ENCODE measurements around the gene RAMP3. TPM values are rescaled to one million over a fixed set of nuclear protein-coding genes. Genes with fewer than 3 reads are reported as not detected.
"Not testable (repeated sequence)": the region's sequence is repeated elsewhere in the genome, so short reads cannot be mapped to it uniquely, and the experiment has no call there.

Gene RAMP3
- total and polyA plus RNA-seq, 9 donors = 2.5 to 7.2 (median 3.8) TPM

- Histone ChIP-seq H3K36me3 (ENCODE audit: control insufficient read depth, insufficient read depth, low read length) (no peaks in the 10 kb centered on the region), H3K4me1 (ENCODE audit: control insufficient read depth, insufficient read depth, low read length) (no peaks in the 10 kb centered on the region), H3K27ac (ENCODE audit: low read length) (no peak overlapping the region), H3K9me3 (replicated peaks; ENCODE audit: control insufficient read depth, low read depth, low read length) (peaks cover 7% of the 10 kb centered on the region), H3K27me3 (ENCODE audit: control insufficient read depth, insufficient read depth, low read length) (peaks cover 10% of the 10 kb centered on the region), H3K4me3 (ENCODE audit: low read length) (no peak overlapping the region)
- no peak for DNase-seq
- 77% methylated on average over 3 of the region's 4 CpGs for WGBS (ENCODE audit: insufficient coverage)
Measured at GRCh38 chr7:45163692-45164052, 6.1 kb downstream of the RAMP3 start.

GRCh38 chr7:45164271-45164670 lies 6.7 kb downstream of the RAMP3 start:
- not testable (repeated sequence) for H3K27ac ChIP-seq (ENCODE audit: low read length); H3K36me3 ChIP-seq (ENCODE audit: control insufficient read depth, insufficient read depth, low read length); H3K4me1 ChIP-seq (ENCODE audit: control insufficient read depth, insufficient read depth, low read length); DNase-seq; H3K9me3 ChIP-seq (replicated peaks; ENCODE audit: control insufficient read depth, low read depth, low read length); H3K4me3 ChIP-seq (ENCODE audit: low read length); H3K27me3 ChIP-seq (ENCODE audit: control insufficient read depth, insufficient read depth, low read length)
- WGBS (ENCODE audit: insufficient coverage) = no CpG with 5 or more reads among the region's 3 CpGs

DNA sequence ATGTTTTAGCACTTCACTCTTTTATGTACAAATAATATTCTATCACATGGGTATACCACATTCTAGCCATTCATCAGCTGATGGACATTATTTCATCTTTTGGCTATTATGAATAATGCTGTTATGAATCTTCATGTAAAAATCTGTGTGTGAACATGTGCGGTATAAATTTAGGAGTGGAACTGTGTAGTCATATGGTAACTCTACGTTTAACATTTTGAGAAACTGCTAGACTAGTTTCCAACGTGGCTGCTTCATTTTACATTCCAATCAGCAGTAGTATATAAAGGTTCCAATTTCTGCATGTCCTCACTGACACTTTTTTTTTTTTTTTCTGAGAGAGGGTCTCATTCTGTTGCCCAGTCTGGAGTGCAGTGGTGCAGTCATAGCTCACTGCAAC lies 8.3 kb downstream of the RAMP3 start:
- no peaks in the 10 kb centered on the region for H3K4me1 ChIP-seq (ENCODE audit: control insufficient read depth, insufficient read depth, low read length)
- no peaks in the 10 kb centered on the region for H3K27me3 ChIP-seq (ENCODE audit: control insufficient read depth, insufficient read depth, low read length)
- DNase-seq = no peak
- H3K27ac ChIP-seq (ENCODE audit: low read length) = no peak overlapping the region
- no peaks in the 10 kb centered on the region for H3K36me3 ChIP-seq (ENCODE audit: control insufficient read depth, insufficient read depth, low read length)
- WGBS (ENCODE audit: insufficient coverage) = no CpG with 5 or more reads among the region's 3 CpGs
- no peak overlapping the region for H3K4me3 ChIP-seq (ENCODE audit: low read length)
- H3K9me3 ChIP-seq (replicated peaks; ENCODE audit: control insufficient read depth, low read depth, low read length) = peaks cover 7% of the 10 kb centered on the region

DNA sequence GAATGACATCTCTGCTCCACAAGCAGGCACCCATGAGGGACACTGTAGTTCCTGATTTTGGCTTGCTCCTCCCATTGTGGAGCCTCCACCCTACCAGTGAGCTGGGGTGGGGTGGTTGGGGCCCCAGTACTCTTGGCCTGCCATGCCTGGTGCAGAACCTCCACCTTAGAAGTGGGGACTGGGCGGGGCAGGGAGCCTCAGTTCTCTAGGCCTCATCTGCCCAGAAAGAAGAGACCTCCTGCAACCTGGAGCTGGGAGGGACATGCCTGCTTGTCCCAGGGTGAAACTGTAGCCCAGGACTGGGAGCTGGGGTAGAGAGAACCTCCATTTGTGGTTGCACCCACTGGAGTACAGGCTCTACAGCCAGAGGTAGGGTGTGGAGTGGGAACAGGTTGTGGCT lies 14.4 kb downstream of the RAMP3 start:
- 100% methylated on average over 1 of the region's 1 CpG for whole genome bisulfite sequencing (ENCODE audit: insufficient coverage)
- Histone ChIP-seq H3K36me3 (ENCODE audit: control insufficient read depth, insufficient read depth, low read length) (no peaks in the 10 kb centered on the region), H3K9me3 (replicated peaks; ENCODE audit: control insufficient read depth, low read depth, low read length) (no peaks in the 10 kb centered on the region), H3K4me1 (ENCODE audit: control insufficient read depth, insufficient read depth, low read length) (no peaks in the 10 kb centered on the region), H3K27me3 (ENCODE audit: control insufficient read depth, insufficient read depth, low read length) (no peaks in the 10 kb centered on the region), H3K4me3 (ENCODE audit: low read length) (no peak overlapping the region), H3K27ac (ENCODE audit: low read length) (no peak overlapping the region)
- DNase-seq = no peak

DNA sequence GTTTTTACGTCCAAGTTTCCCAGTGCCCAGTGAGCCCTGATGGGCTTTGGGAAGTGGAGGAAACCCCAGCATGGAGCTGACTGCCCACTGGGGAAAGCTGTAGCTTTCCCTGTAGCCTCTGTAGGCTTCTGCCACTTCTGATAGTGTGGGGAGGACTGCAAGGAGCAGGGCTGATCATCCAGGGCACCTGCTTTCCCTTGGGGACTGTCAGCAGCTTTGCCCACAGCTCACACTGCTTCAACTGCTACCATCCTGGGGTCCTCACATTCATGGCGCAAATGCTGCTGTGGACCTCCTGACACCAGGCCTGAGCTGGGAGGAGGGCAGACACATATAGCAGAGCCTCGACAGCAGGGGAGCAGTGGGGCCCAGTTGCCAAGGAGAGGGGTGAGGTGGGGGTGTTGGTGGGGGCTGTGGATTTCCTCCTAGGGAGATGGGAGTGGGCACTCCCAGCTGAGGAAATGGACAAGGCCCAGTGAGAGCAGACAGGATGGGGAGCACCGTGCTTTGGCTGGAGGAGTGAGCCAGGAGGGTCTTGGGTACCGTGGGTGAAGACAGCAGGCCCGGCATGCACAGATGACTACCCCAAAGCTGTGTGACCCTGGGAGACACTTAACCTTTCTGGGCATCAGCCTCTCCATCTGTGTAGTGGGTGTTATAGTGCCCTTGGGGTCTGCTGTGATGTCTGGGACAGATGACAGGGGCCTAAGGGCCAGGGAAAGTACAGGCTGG lies 16.2 kb downstream of the RAMP3 start:
- 65% methylated on average over 3 of the region's 6 CpGs for WGBS (ENCODE audit: insufficient coverage)
- Histone ChIP-seq H3K4me1 (ENCODE audit: control insufficient read depth, insufficient read depth, low read length) (no peaks in the 10 kb centered on the region), H3K36me3 (ENCODE audit: control insufficient read depth, insufficient read depth, low read length) (no peaks in the 10 kb centered on the region), H3K4me3 (ENCODE audit: low read length) (no peak overlapping the region), H3K27me3 (ENCODE audit: control insufficient read depth, insufficient read depth, low read length) (no peaks in the 10 kb centered on the region), H3K9me3 (replicated peaks; ENCODE audit: control insufficient read depth, low read depth, low read length) (no peaks in the 10 kb centered on the region), H3K27ac (ENCODE audit: low read length) (no peak overlapping the region)
- DNase-seq = no peak

DNA sequence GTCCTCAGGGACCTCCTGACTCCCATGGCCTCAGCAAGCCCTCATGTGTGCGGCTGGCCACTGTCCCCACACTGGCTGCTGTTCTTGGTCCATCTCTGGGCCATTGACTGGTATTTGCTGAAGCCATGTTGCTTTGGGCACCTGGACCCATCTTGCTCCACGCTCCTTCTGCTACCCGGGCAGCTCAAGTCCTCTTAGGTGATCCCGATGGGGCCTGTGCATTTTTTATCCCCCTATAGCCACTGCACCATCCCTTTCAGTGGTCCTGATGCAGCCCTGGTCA lies 16.7 kb downstream of the RAMP3 start:
- WGBS (ENCODE audit: insufficient coverage) = 75% methylated on average over 4 of the region's 4 CpGs
- no peaks in the 10 kb centered on the region for H3K4me1 ChIP-seq (ENCODE audit: control insufficient read depth, insufficient read depth, low read length)
- no peak overlapping the region for H3K27ac ChIP-seq (ENCODE audit: low read length)
- no peak overlapping the region for H3K4me3 ChIP-seq (ENCODE audit: low read length)
- no peaks in the 10 kb centered on the region for H3K27me3 ChIP-seq (ENCODE audit: control insufficient read depth, insufficient read depth, low read length)
- H3K36me3 ChIP-seq (ENCODE audit: control insufficient read depth, insufficient read depth, low read length) = no peaks in the 10 kb centered on the region
- no peak for DNase-seq
- H3K9me3 ChIP-seq (replicated peaks; ENCODE audit: control insufficient read depth, low read depth, low read length) = no peaks in the 10 kb centered on the region

- H3K27me3 ChIP-seq (ENCODE audit: control insufficient read depth, insufficient read depth, low read length) = no peaks in the 10 kb centered on the region
- 35% methylated on average over 4 of the region's 4 CpGs for WGBS (ENCODE audit: insufficient coverage)
- H3K27ac ChIP-seq (ENCODE audit: low read length) = no peak overlapping the region
- no peaks in the 10 kb centered on the region for H3K4me1 ChIP-seq (ENCODE audit: control insufficient read depth, insufficient read depth, low read length)
- H3K36me3 ChIP-seq (ENCODE audit: control insufficient read depth, insufficient read depth, low read length) = no peaks in the 10 kb centered on the region
- no peak for DNase-seq
- no peak overlapping the region for H3K4me3 ChIP-seq (ENCODE audit: low read length)
- no peaks in the 10 kb centered on the region for H3K9me3 ChIP-seq (replicated peaks; ENCODE audit: control insufficient read depth, low read depth, low read length)
Measured at GRCh38 chr7:45174966-45175765, 17.6 kb downstream of the RAMP3 start.

GRCh38 chr7:45176091-45176490 lies 18.5 kb downstream of the RAMP3 start:
- no peak for DNase-seq
- no peaks in the 10 kb centered on the region for H3K9me3 ChIP-seq (replicated peaks; ENCODE audit: control insufficient read depth, low read depth, low read length)
- 100% methylated on average over 1 of the region's 5 CpGs for WGBS (ENCODE audit: insufficient coverage)

DNA sequence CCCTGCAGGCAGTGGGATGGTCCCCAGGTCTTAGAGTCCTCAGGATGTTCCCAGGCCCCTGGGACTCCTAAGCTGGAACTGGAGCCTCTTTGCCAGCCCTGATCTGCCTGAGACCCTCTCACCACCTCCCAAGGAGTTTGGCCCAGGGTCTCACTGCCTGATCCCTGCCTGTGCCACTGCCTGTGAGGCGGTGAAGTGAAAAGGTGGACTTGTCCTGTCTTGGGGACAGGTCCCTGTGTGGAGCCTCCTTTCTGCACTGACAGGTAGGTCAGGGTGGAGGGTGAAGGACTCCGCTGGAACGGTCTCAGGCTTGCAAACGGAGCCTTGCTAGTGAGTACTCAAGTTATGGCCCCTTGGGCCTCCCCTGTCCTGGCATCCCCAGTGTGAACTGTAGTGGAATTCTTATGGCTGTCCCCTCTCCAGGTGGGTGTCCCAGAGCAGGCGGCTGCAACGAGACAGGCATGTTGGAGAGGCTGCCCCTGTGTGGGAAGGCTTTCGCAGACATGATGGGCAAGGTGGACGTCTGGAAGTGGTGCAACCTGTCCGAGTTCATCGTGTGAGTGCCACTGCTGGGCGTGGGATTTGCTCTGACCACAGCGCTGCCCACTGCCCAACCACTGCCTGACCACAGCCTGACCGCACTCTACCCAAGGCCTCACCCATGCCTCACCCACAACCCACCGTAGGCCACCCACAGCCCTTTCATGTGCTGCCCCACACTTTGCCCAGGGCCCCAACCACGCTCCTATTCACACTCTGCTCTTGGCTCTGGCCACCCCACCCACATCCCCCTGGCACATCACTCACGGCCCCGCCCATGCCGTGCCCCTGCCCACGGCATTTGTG lies 19.5 kb downstream of the RAMP3 start:
- H3K36me3 ChIP-seq (ENCODE audit: control insufficient read depth, insufficient read depth, low read length) = no peaks in the 10 kb centered on the region
- WGBS (ENCODE audit: insufficient coverage) = 86% methylated on average over 19 of the region's 19 CpGs
- H3K4me1 ChIP-seq (ENCODE audit: control insufficient read depth, insufficient read depth, low read length) = no peaks in the 10 kb centered on the region
- H3K9me3 ChIP-seq (replicated peaks; ENCODE audit: control insufficient read depth, low read depth, low read length) = no peaks in the 10 kb centered on the region
- H3K4me3 ChIP-seq (ENCODE audit: low read length) = no peak overlapping the region
- H3K27me3 ChIP-seq (ENCODE audit: control insufficient read depth, insufficient read depth, low read length) = no peaks in the 10 kb centered on the region
- no peak for DNase-seq
- H3K27ac ChIP-seq (ENCODE audit: low read length) = no peak overlapping the region

More at GRCh38 chr7:45176091-45176490, 18.5 kb downstream of the RAMP3 start:
- Histone ChIP-seq H3K27ac (ENCODE audit: low read length) (no peak overlapping the region), H3K4me3 (ENCODE audit: low read length) (no peak overlapping the region), H3K36me3 (ENCODE audit: control insufficient read depth, insufficient read depth, low read length) (no peaks in the 10 kb centered on the region), H3K27me3 (ENCODE audit: control insufficient read depth, insufficient read depth, low read length) (no peaks in the 10 kb centered on the region), H3K4me1 (ENCODE audit: control insufficient read depth, insufficient read depth, low read length) (no peaks in the 10 kb centered on the region)

DNA sequence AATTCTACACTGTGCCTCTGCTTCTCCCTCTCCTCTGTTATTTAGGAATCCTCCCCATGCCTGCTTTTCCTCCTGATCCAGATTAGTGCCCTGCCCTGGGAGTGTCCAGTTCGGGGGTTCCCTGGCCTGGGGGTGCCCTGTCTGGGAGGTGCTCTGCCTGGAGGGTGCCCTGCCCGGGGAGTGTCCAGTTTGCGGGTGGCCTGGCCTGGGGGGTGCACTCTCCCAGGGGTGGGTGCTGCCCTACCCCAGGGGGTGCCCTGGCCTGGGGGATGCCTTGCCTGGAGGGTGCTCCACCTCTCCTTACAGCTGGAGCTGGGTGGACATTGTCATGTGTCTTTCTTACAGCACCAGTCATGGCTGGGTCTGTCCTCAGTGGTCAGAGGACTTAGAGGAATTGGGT lies 20.2 kb downstream of the RAMP3 start:
- H3K27ac ChIP-seq (ENCODE audit: low read length) = no peak overlapping the region
- H3K36me3 ChIP-seq (ENCODE audit: control insufficient read depth, insufficient read depth, low read length) = no peaks in the 10 kb centered on the region
- 100% methylated on average over 3 of the region's 3 CpGs for WGBS (ENCODE audit: insufficient coverage)
- H3K4me1 ChIP-seq (ENCODE audit: control insufficient read depth, insufficient read depth, low read length) = no peaks in the 10 kb centered on the region
- H3K9me3 ChIP-seq (replicated peaks; ENCODE audit: control insufficient read depth, low read depth, low read length) = no peaks in the 10 kb centered on the region
- H3K4me3 ChIP-seq (ENCODE audit: low read length) = no peak overlapping the region
- no peaks in the 10 kb centered on the region for H3K27me3 ChIP-seq (ENCODE audit: control insufficient read depth, insufficient read depth, low read length)
- DNase-seq = no peak

Data from muscle of leg (tissue), 11 donors.